ENCODE data around the gene EPM2A. TPM values are rescaled to one million over a fixed set of nuclear protein-coding genes. Genes with fewer than 3 reads are reported as not detected.

EPM2A gene
- total and polyA plus RNA-seq, 2 experiments from 2014 or later: 3.7 to 17.8 TPM

GRCh38 chr6:145602726-145603326 lies 132.5 kb downstream of the EPM2A start:
- H4K20me1 ChIP-seq (replicated peaks; ENCODE audit: insufficient read depth): no peaks in the 10 kb centered on the region
- no peak overlapping the region for H3K27ac Mint-ChIP-seq
- H3K4me3 Mint-ChIP-seq: no peak overlapping the region
- H3K9me3 Mint-ChIP-seq: no peaks in the 10 kb centered on the region
- TF ChIP-seq, protein P1, sequence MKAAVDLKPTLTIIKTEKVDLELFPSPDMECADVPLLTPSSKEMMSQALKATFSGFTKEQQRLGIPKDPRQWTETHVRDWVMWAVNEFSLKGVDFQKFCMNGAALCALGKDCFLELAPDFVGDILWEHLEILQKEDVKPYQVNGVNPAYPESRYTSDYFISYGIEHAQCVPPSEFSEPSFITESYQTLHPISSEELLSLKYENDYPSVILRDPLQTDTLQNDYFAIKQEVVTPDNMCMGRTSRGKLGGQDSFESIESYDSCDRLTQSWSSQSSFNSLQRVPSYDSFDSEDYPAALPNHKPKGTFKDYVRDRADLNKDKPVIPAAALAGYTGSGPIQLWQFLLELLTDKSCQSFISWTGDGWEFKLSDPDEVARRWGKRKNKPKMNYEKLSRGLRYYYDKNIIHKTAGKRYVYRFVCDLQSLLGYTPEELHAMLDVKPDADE (IDR thresholded peaks at IDR 0.05): no peak
- TF ChIP-seq EZH2phosphoT487 (IDR thresholded peaks at IDR 0.05; ENCODE audit: unreplicated experiment): no peak
- TF ChIP-seq ZNF114 (CRISPR knock-in tag; IDR thresholded peaks at IDR 0.05): no peak
- no peak for TF ChIP-seq CREB1 (CRISPR knock-in tag; IDR thresholded peaks at IDR 0.05; ENCODE audit: low read depth)
- no peak for TF ChIP-seq ZNF462 (CRISPR knock-in tag; IDR thresholded peaks at IDR 0.05)
- TF ChIP-seq, protein P2, sequence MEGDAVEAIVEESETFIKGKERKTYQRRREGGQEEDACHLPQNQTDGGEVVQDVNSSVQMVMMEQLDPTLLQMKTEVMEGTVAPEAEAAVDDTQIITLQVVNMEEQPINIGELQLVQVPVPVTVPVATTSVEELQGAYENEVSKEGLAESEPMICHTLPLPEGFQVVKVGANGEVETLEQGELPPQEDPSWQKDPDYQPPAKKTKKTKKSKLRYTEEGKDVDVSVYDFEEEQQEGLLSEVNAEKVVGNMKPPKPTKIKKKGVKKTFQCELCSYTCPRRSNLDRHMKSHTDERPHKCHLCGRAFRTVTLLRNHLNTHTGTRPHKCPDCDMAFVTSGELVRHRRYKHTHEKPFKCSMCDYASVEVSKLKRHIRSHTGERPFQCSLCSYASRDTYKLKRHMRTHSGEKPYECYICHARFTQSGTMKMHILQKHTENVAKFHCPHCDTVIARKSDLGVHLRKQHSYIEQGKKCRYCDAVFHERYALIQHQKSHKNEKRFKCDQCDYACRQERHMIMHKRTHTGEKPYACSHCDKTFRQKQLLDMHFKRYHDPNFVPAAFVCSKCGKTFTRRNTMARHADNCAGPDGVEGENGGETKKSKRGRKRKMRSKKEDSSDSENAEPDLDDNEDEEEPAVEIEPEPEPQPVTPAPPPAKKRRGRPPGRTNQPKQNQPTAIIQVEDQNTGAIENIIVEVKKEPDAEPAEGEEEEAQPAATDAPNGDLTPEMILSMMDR (conservative IDR thresholded peaks at IDR 0.05; ENCODE audit: low read depth in 2 of 2): no peak
- H3K4me1 ChIP-seq (ENCODE audit: insufficient read depth): no peaks in the 10 kb centered on the region
- DNase-seq (ENCODE audit: low spot score) (no peak), ATAC-seq (no peak)
- no peaks in the 10 kb centered on the region for H3F3A ChIP-seq (replicated peaks; ENCODE audit: low read depth)
- no peaks in the 10 kb centered on the region for H3K4me1 Mint-ChIP-seq
- H3K36me3 ChIP-seq (ENCODE audit: insufficient read depth): no peaks in the 10 kb centered on the region
- no peak overlapping the region for H3K27ac ChIP-seq (ENCODE audit: low read depth)
- no peaks in the 10 kb centered on the region for H3K27me3 ChIP-seq (ENCODE audit: insufficient read depth)
- no peak overlapping the region for H3K4me2 ChIP-seq
- no peaks in the 10 kb centered on the region for H3K36me3 Mint-ChIP-seq (ENCODE audit: low read depth)
- no peaks in the 10 kb centered on the region for H3K27me3 Mint-ChIP-seq (ENCODE audit: insufficient read depth, low read depth, poor library complexity)
- no peak overlapping the region for H3K4me3 ChIP-seq
- H2AFZ ChIP-seq: no peak overlapping the region
- no peaks in the 10 kb centered on the region for H3K9me2 ChIP-seq (ENCODE audit: insufficient read depth)
- H3K79me2 ChIP-seq (replicated peaks; ENCODE audit: insufficient read depth): no peaks in the 10 kb centered on the region
